OCI-M2 (cell line): ENCODE results near the gene CD47.

Experiments
- DNase-seq: peaks from one replicate; lab custom pipeline; 2025; ENCODE audit not compliant: unreplicated experiment; lab: John Stamatoyannopoulos, UW

The CD47 gene

GRCh38 chr3:108017587-108017986 lies 73.2 kb downstream of the CD47 start:
- DNase-seq, result no peak

DNA sequence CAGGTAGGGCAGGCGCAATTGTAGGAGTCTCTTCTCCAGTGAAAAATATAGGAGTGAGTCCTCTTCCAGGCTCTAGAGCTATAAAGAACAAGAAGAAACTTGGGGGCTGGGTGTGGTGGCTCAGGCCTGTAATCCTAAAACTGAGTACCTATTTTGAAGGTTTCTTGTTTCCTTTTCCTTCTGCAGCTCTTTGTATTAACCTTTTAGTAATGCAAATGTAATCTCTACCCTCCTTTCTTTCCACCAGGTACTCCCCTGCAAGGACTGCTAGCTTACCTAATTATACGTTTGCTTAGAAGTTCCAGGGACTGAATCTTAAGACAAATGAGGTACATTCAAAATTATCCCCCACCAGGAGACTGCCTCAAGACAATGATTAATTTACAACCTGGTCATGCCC lies 75.9 kb downstream of the CD47 start:
- DNase-seq, result no peak

DNA sequence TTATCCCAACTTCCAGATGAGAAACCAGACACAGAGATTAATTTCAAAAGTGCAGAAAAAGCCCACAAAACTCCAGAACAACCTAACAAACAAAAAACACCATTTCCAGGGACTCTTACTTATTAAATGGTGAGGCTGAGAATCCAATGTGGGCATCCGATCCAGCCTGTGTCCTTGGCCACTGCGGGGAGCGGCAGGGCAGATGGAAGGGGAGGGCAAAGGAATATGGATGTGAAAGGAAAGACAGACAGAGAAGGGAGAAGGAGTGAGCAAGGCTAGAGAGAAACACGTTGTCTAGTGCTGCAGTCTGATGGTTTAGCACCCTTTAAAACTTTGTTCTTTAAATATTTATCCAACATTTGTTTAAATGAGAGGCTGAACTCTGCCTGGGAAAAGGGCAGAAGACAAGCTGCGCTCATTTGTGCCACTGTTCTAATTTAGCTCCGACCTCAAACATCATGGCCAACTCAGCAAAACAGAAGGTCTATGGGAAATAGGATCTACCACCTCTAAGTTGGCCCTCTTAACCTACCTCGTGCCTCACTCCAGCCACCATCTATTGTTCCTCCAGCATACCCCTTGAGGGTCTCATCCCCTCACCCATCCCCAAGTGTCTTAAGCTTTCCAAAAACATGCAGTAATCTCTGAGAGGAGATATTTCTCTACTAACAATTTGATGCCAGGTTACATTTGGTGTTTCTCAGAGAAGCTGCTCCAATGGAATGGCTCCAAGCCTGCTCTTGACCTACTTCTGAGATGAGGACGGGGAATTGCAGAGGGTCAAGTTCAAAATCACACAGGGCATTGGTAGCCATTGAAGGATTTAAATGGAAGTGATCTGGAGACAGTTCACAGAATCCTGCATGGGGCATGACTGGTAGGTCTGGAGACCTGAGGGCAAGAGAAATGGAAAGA lies 77.4 kb downstream of the CD47 start:
- no peak for DNase-seq

- no peak for DNase-seq
Measured at GRCh38 chr3:108012304-108012703, 78.5 kb downstream of the CD47 start.

DNA sequence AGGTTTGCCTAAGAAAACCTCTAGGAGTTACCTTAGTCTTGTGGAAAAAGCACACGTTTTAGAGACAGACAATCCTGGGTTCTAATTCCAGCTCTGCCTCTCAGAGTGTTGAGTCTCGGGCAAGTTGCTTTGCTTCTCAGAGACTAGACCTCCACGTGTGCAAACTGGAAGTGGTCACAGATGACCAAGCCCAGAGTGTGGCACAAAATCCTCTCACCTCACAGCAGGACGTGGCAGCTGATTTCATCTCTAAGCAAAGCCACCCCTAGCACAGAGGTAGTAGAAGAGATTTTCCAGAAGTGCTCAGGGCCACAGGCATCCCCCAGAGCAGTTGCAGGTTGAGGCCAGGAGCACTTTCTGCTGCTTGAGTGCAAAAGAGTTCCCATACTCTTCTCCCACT lies 79.2 kb downstream of the CD47 start:
- DNase-seq, result no peak

GRCh38 chr3:108008931-108009639 lies 81.7 kb downstream of the CD47 start:
- DNase-seq, result no peak

- DNase-seq, result no peak
Measured at GRCh38 chr3:108008106-108008505, 82.7 kb downstream of the CD47 start.

DNA sequence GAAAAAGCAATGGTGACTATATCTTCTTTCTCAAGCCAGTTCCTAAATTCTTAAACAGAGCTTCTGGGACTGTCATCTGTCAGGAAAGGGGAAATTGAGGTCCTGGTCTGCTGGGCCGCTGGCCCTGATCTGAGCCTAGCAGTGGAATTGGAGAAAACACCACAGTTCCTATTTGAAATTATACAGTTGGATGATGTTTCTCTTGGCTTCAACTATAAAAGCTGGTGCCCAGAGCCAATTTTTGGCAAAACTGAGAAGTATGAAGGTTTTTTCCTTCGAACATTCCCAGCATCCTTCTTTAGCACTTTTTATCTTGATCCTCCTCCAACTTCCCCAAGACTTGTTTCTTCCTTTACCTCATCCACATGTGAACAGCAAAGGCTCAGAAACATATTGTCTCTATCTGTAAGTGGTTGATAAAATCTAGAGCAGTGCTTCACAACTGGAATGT lies 83.9 kb downstream of the CD47 start:
- no peak for DNase-seq

DNA sequence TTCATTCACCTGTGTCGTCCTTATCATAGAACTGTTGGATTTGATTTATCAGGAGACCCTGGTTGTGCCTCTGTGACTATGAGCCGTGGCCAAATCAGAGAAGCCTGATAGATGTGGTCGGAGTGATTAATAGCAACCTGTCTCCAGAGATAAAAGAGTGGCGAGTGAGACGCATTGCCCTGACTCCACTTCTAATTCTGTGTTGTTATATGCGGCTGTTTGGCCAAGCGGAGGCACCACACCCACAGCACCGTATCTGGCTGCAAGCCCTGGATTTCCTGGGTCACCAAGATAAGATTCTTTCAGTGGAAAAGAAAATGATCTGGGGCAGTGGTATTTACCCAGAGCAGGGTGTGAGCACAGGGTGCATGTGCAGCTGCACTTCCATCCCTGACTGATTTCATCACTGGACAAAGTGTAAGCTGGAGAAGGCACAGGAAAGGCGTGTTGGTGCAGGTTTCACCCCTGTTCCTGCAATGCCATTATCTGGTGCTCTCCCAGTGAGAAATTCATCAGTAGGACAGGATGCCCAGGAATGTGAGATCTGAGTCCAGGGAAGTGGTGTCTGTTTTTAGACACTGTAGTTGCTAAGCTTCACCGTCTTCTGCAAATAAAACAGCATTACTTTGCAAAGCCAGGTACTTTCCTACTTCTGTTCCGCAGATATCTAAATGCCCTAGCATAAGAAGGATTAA lies 84.6 kb downstream of the CD47 start:
- no peak for DNase-seq

GRCh38 chr3:108004647-108005046 lies 86.2 kb downstream of the CD47 start:
- DNase-seq, result no peak

DNA sequence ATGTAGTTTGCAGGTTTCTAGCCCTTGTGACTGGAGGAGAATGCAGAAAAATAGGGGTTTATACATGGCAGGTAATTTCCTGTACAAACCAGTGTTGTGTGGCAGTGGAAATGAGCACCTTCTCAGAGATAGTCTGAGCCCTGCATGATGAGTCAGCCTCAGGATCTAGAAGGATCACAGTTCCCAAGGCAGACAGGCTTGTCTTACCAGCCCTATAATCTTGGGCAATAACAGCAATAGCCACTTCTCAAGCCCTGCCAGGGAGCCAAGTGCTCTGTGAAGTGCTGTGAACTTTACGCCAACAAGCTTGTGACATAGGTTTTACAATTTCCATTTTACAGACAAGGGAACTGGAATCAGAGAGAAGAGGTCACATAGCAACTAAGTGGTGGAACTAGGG lies 89.4 kb downstream of the CD47 start:
- no peak for DNase-seq

- DNase-seq, result no peak
Measured at GRCh38 chr3:107999215-107999775, 91.5 kb downstream of the CD47 start.

DNA sequence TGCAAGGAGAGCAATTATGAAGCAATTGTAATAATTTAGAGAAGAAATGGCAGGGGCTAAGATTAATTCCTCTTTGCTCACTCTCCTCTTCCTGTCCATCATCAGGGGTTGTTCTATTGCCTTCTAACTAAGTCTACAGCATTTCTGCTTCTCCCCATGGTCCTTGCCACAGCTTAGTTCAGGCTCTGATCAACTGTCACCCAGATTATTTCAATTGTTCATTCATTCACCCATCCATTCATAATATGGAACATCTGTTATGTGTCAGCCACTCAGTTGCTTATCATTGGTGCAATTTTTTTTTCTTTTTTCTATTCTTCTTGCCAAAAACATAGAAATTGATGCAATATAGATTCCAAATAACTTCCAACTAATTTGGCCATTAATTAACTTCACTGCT lies 93.2 kb downstream of the CD47 start:
- DNase-seq, result no peak

DNA sequence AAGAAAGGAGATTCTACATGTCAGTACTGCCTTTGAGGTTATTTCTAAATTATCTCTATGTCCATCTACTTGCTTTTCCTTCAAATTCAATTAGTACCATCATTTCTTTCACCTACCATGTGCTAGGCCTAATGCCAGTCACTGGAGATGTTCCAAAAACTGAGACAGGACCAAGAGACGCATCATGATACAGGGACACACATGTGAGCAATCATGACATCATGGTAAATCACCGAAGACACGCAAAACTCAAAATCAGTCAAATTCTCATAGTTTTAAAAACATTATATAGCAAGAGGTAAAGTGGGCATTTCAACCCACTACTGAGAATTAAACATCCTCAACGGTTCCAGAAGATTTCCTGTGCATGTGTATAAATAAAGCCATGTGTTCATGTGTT lies 95.0 kb downstream of the CD47 start:
- no peak for DNase-seq

DNA sequence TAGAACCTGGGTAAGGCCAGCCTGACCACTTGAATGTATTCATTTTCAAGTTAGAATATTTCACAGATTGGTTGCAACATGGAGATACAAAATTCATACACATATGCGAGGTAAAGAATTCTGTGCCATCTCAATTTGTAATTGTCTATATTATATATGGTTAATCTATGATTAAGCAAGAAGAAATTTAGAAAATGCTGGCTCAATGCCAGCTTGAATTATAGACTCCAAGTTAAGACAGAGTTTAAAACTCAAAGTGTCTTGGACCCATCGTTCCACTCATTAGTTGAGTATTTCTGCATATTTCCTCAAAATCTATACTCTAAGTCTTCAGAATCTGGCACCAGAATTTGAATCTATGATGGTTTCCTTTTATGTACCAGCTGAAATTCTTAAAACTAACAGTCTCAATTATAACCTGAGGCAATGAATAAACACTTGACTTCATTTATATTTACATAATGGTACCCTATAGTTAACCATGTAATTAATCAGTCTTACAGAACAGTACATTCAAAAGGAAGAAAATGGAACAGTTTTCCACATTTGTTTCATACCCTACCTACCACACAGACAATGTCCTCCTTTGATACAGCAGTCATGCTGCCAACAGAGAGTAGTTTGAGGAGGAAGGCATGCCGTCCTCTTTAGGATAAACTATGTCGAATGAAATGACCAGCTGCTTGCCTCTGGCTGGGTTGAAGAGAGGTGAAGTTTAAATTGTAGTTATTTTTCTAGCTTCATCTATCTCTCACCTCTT lies 95.7 kb downstream of the CD47 start:
- no peak for DNase-seq

- no peak for DNase-seq
Measured at GRCh38 chr3:107994181-107994580, 96.7 kb downstream of the CD47 start.

- DNase-seq, result no peak
Measured at GRCh38 chr3:107993771-107994170, 97.1 kb downstream of the CD47 start.
